Left kidney (tissue), 2 donors: ENCODE measurements around the gene BICD2. TPM values are rescaled to one million over a fixed set of nuclear protein-coding genes. Genes with fewer than 3 reads are reported as not detected.

Source experiments
- DNase-seq: peaks from one replicate; pipeline ENCODE4 v3.0.0-alpha.2; 2013
- polyA plus RNA-seq: library from polyadenylated mRNA; unstranded; fragments of 120-200 nt; gene quantifications from one replicate; pipeline ENCODE4 v1.2.1, GENCODE V29; 2013; ENCODE audit not compliant: insufficient read length

BICD2 gene
- polyA plus RNA-seq, 1 donor = 29.3 TPM

DNA sequence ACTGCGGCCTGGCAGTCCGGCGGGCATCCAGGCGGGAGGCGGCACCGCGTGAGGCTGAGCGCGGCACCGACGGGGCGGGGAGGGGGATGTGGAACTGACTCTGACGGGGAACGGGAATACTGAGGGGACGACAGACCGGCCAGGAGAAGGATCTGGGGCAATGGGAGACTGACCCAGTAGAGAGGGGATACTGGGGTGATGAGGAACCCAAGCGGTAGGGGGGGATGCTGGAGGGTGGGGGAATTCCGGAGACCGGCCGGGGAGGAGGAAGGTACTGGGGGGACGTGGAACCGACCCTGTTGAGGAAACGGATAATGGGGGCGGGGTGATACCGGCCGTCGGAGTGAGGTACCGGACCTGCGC, 95.1 kb downstream of the BICD2 start:
- peak; percentile 8 for DNase-seq

DNA sequence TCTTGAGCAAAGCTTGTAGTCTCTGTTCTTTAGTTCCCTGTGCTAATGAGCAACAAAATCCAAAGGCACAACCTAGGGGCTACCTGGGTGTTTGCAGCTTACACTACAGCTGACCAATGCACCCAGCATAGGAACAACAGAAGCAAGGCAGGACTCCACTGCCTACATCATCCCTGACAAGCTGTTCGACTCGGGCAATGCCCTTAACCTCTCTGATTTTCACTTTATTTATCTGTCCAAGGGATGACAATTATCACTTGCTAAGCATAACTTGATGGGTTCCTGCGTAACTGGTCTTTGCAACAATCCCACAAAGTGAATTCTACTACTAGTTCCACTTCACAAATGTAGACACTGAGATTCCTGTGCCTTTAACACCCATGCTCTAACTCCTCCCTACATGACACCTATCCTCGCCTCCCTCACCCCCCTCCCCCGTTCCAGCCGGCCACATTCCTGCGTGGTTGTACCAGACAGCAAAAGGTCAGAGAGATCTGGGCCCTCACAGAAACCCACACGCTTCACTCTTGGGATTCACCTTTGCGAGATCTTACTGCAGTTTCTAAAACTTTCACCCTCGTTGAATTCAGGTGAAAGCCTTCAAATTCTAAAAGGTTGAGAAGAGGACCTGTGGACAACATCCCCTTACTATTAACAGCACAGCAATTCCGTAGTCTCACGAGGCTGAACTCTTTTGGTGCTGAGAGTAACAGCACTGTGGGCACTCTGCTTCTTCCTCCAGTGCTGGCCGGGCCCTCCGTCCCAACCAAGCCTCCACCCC, 95.7 kb downstream of the BICD2 start:
- DNase-seq = peak; percentile 13

DNA sequence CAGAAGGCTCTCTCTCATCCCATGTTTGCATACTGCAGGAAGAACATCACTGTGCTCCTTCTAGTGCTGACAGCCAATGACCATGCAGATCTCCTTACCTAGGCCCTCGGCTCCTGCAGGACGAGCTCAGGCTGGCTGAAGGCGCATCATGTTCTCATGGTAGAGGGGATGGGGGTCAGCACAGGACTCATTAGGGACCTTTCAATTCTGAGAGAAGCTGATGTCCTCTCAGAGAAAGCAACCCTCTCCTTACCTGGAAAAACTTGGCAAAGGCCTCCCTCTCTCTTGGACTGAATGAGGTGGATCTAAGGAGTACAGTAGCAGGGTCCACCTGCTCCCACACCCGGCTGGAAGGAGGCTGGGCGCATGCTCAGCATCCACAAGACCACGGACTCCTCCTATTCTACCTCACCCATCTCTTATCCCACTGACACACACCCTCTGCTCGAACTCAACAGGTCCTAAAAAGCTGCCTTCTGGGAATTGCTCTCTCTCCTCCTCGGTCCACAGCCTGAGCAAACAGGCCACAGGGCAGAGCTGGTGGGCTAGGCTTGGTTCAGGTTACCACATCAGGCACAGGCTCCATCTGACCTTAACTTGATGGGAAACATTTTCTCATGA, 97.6 kb downstream of the BICD2 start:
- DNase-seq = no peak

DNA sequence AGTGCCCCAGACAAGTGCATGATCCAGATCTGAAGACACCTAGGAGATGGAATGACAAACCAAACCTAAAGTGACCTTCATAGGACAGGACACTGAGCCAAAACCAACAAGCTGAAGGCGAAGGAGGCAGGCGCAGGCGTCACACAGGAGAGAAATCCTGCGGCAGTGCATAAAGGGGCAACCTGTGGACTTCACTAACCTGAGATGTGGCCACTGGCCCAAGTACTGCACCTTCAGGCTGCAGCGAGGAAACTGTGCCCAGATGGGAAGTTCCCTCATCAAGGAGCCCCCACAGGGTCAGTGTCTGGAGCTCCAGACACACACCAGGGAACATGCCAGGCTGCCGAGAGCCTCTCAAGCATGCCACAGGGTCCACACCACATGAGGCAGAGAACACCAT, 98.4 kb downstream of the BICD2 start:
- DNase-seq = no peak

DNA sequence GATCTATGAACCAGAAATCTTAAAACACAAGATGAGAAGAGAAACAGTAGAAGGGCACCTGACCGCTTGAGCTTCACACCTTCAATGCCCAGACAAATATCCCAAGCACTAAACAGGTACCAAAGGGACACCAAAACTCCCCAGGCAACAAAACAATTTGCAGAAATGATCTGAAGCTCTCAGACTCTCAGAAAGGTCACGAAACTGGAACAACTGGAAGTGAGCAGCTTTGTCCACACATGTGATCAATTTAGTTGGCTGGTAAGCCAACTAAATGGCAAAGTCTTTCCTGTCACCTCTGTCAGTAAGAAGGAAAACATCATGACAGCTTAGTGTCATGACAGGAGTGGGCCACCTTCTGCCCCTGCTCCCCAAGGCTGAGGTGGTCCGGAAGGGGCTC, 98.8 kb downstream of the BICD2 start:
- DNase-seq = no peak

DNA sequence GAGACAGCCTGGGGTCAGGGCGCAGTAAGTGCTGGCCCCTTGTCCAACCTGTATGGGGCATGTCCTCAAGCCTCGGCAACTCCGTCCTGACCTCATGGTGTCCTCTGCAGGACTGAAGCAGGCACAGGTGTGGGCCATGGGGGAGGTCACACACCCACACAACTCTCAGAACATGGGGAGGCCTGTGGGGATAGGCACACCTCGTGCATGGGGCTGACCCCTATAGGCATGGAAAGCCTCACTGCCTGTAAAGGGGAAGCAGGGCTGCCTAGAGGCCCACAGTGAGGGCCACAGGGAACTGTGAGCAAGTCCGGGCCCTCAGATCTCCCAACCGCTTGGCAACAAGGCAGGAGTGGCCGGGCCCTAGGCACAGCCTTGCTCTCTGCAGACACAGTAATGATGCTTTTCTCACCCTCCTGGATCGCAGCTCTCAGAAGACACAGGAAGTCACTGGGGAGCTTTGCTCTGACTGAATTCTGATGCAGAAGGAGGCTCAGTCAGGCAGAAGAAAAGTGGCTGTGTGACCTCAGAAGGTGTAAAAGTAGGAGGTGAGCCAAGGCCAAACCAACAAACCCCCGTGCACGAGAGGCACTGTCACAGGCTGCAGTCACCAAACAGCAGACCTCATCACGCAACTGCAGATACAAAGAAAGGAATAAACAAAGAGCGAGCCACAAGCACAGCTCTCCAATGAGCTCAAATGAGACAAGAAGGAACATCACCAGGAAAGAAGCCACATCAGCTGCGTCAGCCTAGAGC, 100.1 kb downstream of the BICD2 start:
- DNase-seq = no peak

DNA sequence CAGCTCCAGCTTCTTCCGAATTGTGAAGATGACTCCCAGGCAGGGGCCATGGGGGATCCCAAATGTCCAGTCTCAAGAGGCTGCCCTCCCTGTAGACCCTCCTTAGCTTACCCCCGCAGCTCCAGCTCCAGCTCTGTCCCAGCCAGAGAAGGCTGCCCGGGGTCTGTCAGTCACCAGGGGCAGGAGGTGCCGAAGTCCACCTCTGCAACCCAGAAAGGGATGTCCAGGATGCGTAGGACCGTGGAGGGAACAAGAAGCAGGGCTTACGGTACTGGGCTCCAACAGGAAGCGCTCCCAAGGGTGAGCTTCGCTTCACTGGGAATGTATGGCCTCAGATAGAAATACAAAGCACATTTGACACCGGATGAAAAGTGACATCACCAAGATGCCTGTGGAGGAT, 100.7 kb downstream of the BICD2 start:
- DNase-seq = no peak

DNA sequence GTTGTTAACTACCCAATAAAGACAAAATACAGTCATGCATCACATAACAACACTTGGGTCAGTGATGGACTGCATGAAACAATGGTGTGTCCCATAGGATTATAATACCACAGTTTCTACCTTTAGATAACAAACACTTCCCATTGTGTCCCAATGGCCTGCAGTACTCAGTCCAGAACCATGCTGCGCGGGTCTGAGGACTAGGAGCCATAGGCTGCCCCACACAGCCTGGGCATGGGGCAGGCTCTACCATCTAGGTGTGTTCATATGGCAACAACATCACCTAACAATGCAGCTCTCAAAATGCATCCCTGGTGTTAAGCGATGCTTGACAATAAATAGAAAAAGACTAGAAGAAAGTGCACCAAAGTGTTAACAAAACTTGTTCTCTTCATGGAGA, 101.5 kb downstream of the BICD2 start:
- DNase-seq = no peak

DNA sequence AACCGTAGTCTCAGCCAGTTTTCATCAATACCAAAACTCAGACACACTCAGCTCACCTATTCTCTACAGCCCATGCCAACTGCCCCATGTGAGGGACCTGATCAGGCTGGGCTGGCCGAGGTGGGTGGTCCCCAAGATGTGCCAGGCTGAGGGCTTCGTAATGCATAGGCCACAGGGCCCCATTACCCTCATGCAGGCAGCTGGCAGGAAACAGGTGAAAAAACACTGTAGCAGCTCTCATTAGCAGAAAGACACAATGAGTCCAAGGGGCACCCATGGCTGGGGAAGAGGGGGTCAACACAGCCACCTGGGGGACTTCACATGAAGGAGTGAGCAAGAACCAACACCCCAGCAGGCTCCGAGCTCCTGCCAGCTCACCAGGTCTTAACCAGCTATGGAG, 102.9 kb downstream of the BICD2 start:
- no peak for DNase-seq

Other genes starting within 250 kb of the BICD2 start
- 14.9 TPM for gene ECM2, start 228.8 kb downstream of the BICD2 start, polyA plus RNA-seq
- 13.7 TPM for gene IPPK, start 94.7 kb downstream of the BICD2 start, polyA plus RNA-seq
- 12.0 TPM for gene ZNF484, start 113.2 kb upstream of the BICD2 start, polyA plus RNA-seq
- 6.5 TPM for gene FGD3, start 182.7 kb upstream of the BICD2 start, polyA plus RNA-seq